ENCODE measurements around the gene EYA4.

Gene EYA4

GRCh38 chr6:133241086-133241900 lies at the start of gene EYA4:
TSS of gene EYA4 (plus strand) at chr6:133241357. CDS start at chr6:133274781, 33,424 bp downstream.
- DNase-seq, result peak in 4 of 14 donors; percentile 36 to 73 (median 54)

DNA sequence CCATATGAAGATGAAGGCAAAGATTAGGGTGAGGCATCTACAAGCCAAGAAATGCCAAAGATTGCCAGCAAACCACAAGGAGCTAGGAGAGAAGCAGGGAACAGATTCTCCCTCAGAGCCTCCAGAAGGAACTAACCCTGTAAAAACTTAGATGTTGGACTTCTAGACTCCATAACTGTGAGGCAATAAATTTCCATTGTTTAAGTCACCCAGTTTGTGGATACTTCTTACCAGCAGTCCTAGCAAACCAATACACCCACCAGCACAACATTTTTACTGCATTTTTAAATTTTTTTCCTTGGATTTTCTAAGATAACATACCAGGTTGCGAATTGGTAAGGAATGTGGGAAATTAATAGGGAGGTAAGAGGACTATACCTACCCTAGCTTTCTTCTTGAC lies 47.8 kb upstream of the EYA4 start:
- no peak for DNase-seq

GRCh38 chr6:133198725-133199124 lies 42.4 kb upstream of the EYA4 start:
- no peak for DNase-seq

GRCh38 chr6:133201231-133201630 lies 39.9 kb upstream of the EYA4 start:
- DNase-seq, result no peak

DNA sequence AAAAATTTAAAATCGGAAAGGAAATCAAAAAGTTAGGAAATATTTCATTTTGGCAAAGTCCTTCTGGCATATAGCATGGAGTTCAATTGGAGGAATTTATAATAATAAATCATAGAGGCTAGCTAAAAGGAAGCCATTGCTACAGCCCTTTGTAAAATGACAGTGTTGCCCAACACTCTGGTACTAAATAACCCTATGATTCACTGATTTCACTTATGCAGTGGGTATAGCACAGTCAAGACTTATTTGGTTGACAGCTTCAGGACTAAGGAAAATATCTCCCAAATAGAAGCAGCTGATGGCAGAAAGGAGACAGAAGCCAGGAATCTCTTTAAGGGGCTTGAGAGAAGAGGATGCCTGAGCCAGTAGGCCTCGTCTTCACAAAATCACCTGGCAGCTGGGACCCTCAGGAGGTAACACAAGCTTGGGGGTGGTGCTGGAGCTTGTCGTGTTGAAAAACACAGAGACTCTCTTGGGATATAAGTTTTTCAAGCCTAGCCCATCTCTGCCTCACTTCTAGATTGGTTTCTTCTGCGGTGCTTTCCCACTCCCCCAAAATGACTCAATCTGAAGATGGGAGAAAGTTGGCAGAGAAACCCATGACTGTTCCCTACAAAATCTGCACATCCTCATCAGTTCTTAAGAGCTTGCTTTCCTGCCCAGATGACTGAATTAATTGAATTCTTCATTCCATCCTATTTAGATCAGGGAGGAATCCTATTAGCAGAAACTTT lies 38.4 kb upstream of the EYA4 start:
- DNase-seq, result no peak

- no peak for DNase-seq
Measured at GRCh38 chr6:133203344-133203697, 37.8 kb upstream of the EYA4 start.

DNA sequence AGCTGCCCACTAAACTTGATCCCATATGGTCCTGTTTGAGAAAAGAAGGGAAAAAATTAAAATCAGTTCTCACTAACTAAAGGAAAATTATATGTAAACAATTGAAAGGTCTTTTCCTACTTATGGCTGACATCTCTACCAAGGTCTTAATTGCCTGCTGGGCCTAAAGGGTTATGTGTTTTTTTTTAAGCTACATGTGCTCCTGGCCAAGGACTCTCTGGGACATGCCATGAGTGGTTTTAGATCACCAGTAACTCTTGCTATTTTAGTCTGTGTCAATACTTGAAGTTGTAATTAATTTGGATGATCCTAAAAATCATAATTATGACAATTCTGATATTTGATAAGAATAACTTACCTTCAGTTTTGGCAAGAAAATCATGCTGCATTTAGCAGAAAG lies 35.9 kb upstream of the EYA4 start:
- DNase-seq, result no peak

DNA sequence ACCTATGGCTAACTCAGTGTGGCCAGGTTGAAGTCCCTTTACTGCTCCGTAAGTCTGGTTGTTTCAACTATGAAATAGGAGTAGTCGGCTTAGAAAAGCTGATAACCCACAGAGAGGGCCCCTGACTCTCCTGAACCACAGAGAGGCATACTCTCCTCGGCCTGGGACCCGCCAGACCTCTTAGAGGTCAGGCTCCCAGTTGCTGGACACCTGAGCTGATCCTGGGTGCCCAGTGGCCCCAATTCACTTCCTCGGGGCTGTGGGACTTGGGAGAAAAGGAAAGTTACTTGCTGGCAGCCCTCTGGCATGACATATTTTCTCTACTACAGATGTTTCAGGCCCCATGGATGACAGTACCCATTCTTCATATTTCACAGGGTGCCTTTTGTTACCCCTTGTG lies 34.2 kb upstream of the EYA4 start:
- no peak for DNase-seq

DNA sequence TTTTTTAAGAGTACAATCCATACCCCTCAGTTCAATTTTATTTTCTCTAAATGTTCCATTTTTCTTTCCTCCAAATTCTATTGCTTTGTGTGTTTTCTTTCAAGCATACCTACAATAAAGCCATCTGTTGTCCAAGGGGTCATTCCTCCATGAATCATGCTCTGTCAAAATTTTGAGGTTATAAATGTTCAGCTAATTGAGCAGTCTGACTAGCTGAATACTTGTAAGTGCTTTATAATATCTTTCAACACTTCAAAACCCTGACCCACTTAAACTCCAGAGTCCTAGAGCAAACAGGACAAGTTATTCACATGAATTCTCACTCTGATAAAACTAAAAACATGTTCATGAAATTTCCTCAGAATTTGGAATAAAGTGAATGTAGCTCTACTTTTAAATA lies 33.4 kb upstream of the EYA4 start:
- DNase-seq, result no peak

DNA sequence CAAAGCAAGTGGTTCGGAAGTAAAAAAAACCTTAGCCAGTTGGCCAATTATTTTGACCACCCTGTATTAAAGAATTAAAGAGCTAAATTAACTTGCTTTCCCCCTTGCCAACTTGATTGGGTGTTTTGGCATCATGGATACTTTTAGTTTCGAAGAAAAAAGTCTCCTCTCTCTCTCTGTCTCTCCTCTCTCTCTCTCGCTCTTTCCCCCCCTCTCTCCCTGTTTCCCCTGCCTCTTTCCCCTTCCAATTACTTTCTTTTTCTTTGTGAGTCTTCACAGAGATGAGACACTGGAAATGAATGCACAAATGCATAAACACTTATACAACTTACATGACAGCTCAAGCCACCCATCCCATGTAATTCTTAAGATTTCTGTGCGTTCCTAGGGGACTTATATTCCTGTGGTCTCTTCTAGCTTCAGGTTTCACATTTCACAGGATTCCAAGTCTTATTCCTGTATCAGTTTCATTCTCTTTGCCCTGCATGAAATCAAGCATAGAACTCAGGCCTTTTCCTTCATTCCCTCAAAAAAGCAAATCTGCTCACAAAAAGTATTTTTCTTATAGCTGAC lies 32.9 kb upstream of the EYA4 start:
- no peak for DNase-seq

DNA sequence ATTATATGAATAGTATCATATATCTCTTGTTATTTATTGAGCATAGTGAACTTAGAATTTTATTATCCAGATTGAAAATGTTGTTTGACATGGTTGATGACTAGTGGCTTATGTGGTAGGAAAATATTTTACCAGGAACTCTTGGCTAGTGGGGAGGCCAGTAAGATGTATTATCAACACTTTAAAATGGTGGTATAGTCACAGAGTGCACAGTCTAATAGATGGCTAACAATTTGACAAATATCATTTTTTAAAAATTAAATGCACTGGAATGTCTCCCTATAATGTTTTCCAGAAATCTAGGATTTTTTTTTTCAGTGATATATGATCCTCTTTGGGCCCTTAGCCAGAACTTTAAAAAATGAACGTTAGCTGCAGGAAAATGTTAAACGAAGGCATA lies 26.9 kb upstream of the EYA4 start:
- no peak for DNase-seq

DNA sequence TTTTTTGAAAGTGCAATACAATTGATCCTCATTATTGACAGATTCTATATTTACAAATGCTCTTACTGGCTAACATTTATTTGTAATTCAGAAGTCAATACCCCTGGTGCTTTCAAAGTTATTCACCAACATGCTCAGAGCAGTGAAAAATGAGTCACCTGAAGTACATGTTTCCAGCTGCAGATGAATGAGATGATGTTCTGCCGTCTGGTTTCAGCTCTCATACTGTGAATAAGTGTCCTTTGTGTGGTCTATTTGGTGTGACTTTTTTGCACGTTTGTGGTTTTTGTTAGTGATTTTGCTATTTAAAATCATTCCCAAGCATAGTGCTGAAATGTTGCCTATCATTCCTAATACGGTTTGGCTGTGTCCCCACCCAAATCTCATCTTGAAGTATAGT lies 22.3 kb upstream of the EYA4 start:
- DNase-seq, result no peak

DNA sequence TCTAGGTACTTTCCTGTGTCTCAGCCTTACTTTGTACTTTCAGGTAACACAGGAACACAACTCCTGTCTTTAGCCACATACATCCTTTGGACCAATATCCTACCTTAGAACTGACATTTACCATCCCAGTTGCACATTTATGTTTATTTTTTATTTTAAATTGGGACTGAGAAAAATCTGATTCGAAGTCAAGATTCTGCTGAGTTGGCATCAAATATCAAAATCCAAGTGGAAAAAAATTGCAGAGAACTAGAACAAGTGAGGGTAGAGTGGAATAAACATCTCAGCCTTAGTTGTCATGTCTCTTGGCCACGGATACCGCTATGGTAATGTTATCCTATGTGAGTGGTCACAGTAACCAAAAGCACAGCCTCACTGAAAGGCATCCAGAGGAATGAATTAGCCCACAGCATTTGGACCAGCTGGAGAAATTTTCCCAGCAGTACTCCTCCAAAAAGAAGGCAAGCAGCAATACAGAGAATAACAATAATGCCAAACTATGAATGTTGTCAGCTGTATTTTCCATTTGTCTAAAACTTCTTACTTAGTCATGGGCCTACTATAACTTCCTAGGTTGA lies 17.6 kb upstream of the EYA4 start:
- no peak for DNase-seq

DNA sequence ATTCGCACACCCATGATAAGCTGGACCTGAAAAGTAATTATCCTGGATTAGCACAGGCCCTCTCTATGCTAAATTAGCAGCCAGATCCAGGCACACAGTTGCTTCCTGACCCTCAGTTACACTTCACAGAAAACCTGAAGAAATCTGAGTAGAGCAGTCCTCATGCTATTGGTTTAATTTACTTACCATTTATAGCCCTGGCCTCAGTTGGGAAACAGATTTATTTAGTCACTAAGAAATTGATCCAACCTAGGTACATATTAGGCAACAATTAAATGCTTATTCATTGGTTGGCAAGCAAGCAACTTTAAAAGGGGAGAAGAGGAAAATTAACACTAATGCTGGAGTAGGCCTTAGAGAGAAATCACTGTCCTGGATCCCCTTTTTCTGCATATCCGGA lies 15.6 kb upstream of the EYA4 start:
- DNase-seq, result no peak

- DNase-seq, result no peak
Measured at GRCh38 chr6:133227344-133227743, 13.8 kb upstream of the EYA4 start.

DNA sequence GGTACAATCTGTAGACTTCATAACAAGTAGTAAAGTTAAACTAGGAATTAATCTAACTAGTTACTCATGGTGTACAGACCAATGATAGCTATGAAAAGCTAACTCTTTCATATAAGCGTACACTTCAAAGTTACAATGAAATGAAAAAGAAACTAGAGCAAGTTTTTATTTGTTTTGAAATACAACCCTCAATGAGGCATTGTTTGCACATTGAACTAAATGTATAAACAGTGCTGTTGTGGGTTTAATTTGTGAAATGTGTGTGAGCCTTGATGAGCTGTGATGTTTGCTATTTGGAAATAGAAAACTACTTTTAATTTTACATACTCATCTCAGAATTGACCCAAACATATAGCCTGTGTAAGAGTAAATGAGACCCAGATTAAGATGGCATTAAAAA lies 11.1 kb upstream of the EYA4 start:
- DNase-seq, result no peak

GRCh38 chr6:133235221-133235620 lies 5.9 kb upstream of the EYA4 start:
- no peak for DNase-seq

- DNase-seq, result no peak
Measured at GRCh38 chr6:133236932-133237331, 4.2 kb upstream of the EYA4 start.

DNA sequence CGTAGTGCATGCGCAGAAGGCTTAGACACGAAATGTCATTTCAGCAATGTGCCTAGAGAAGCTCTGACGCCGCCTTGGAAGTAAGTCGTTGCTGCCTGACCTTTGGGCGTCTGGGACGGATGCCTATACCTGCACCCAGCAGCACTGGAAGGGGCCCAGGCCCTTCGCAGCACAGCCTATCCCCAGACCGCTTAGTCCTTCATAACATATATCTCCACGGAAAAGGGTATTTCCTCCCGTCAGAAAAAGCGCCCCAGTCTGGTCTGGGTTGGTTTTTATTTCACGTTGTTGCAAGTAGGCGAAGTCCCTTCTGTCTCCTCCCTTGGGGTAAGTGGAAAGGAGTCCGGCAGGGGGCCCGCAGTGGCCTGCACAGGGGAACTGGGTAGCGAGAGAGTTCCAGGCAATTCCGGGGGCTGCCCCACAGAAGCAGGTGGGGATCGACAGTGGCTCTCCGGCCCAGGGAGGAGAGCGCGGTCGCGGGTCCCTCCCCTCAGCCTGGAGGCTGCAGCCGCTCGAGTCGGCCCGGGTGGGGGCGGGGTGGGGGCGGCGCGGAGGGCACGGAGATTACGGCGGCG lies 559 bp upstream of the EYA4 start:
- peak in 4 of 14 donors; percentile 25 to 73 (median 49) for DNase-seq

- peak in 2 of 14 donors; percentile 30 to 34 for DNase-seq
Measured at GRCh38 chr6:133241901-133242636, 912 bp downstream of the EYA4 start.

DNA sequence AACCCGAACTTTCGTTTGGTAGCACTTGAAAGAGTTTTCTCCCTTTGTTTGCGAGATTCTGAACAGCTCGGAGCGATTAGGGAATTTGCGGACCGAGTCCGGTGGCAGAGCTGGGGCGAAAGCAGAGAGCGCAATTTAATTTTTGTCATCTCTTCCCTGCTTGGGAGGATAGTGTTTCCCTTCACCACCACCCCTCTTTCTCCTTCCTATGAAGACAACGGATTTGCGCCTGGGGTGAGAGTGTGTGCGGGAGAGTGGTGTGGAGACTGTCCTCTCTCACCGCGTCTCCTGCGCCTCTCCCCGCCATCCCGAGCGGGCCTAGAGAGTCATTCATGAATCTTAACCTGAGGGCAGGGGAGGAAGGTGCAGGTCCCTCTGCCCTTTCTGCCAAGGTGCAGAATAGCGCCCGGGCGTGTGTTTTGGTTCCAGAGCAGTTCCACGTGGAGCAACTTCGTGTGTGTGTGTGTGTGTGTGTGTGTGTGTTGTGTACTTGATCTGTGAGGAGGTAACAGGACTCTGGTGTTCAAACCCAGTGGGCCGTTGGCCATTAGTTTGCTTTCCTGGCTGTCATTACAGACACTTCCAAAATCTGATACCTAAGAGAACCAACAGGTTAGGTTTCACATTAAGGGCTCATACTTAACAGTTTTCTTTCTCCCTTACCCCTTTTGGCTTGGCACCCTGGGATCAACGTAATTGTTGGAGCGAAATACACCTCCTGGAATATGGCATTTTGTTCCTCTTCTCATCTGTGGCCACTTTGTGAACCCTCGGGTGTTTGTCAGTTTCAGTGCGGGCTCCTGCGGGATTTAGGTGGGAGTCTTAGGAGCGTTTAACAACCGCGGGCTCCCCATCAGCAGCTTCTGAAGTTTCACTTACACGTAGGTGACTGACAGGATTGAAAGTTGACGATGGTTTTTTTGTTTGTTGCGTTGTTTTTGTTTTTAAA lies 1.8 kb downstream of the EYA4 start:
- peak in 2 of 14 donors; percentile 2 to 50 for DNase-seq
